ENCODE measurements around the gene KCNN4.
A peak's percentile ranks its signal among the peaks of the same experiment; 100 is the strongest.
"Not testable (repeated sequence)": the region's sequence is repeated elsewhere in the genome, so short reads cannot be mapped to it uniquely, and the experiment has no call there.

Gene KCNN4

GRCh38 chr19:43774103-43774939, 6.5 kb downstream of the KCNN4 start:
- DNase-seq: no peak

GRCh38 chr19:43773725-43774102, 7.1 kb downstream of the KCNN4 start:
- DNase-seq: no peak

DNA sequence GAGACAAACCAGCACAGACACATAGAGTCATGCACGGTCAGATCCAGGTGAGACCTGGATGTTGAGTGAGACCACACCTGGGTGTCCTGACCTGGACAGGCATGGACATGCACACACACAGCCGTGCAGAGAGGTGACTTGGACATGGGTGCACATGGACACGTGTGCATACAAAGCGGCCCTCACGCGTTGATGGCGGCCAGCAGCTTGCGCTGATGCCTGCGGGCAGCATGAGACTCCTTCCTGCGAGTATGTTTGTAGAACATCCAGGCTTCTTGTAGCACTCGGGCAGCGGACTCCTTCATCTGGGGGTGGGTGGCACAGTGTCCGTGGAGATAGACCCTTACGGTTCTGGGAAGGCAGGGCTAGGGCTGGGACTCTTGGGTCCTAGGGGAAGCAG, 11.5 kb downstream of the KCNN4 start:
- DNase-seq: no peak

DNA sequence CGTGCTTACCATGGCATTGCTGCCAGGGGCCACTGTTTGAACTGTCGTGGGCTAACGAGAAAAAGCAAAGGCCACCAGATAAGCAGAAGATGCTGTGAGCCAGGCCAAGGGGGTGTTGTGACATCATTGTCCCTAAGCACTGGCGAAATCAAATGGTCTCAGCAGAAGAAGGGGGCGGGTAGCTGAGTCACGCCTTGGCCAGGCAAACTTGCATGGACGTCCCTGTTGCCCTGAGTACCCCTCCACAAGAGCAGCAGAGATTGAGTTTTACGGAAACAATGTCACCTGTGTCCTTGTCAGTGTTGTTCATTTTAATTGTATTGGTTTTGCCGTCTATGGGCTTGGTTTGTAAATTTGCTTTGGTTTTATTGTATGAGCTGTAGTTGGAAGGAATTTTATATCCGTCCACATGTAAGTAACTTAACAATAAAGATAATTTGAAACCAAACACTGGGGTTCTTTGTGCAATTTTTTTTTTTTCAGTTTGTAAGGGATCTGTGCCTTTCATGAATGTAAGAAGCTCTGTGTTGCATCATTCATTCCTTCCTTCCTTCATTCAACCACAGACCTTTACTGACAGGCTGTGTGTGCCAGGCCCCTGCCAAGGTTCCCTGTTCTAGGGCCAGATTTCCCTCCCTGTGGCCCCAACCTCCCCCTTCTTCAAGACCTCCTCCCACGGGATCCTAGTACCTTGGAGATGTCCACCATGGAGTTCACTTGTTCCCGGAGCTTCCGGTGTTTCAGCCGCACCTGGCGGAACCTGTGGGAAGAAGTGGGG, 12.3 kb downstream of the KCNN4 start:
- DNase-seq: no peak

GRCh38 chr19:43767818-43768217, 13.0 kb downstream of the KCNN4 start:
- no peak for DNase-seq

DNA sequence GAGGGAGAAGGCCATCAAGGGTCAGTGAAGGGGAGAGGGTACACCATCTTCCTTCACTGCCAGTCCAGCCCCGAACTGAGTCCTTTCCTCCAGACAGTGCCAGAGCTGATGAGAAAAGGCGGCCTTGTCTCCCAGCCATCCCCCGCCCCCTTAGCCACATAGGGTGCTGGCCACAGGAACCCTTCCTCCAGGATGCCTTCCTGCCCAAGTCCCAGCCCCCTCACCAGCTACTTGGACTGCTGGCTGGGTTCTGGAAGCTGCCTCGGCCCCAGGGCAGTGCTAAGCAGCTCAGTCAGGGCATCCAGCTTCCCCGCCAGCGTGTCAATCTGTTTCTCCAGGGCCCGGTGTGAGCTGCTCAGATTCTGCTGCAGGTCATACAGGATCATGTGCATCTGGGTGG, 13.5 kb downstream of the KCNN4 start:
- DNase-seq: no peak

DNA sequence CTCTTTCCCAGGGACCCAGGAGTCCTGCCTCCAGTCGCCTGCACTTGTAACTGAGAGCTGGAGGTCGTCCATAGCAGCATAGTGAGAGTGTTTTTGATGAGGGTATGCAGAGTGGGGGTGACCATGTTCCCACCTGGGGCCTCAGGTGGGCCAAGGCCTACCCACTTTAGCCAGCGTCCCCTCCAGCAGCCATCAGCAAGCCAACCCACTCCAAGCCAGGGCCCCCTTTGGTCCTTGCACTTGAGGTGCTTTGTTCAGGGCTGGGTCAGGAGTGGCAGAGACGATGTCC, 14.1 kb downstream of the KCNN4 start:
- DNase-seq: no peak

GRCh38 chr19:43765109-43765876, 15.5 kb downstream of the KCNN4 start:
- peak; percentile 58 for DNase-seq

DNA sequence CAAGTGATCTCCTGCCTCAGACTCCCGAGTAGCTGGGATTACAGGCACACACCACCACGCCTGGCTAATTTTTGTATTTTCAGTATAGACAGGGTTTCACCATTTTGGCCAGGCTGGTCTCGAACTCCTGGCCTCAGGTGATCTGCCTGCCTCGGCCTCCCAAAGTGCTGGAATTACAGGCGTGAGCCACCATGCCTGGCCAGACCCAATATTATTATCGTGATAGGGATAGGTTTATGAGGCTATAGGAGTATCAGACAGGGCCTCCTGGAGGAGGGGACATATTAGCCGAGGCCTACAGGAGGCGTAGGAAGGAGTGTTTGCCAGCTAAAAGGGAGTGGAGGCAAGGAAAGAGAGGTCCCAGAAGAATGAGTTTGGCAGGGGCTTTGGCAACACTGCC, 16.1 kb downstream of the KCNN4 start:
- DNase-seq: not testable (repeated sequence)

DNA sequence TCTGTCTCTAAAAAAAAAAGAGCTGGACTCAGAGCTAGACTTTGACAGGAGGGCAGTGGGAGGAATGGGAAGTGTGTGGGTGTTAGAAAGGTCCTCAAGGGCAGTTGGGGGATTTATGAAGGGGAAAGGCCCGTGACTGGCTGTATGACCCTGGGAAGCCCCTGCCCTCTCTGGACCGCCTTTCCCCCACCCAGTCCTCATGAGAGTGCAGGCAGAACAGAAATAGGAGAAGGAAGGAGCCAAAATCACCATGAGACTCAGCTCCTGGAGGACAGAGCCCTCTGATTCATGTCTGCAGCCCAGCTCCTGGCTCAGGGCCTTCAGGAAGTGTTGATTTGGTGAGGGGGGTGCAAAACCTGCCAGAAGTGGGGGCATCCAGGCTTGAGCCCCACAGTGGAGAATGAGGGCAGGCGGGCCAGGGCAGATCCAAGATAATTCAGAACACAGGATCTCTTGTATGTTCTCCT, 17.3 kb downstream of the KCNN4 start:
- DNase-seq: no peak

GRCh38 chr19:43762814-43763213, 18.0 kb downstream of the KCNN4 start:
- DNase-seq: no peak

- no peak for DNase-seq
Observed at GRCh38 chr19:43760941-43761340, 19.8 kb downstream of the KCNN4 start.

- DNase-seq: no peak
Observed at GRCh38 chr19:43759515-43759914, 21.3 kb downstream of the KCNN4 start.

- DNase-seq: peak; percentile 68
Observed at GRCh38 chr19:43755256-43755801, 25.4 kb downstream of the KCNN4 start.

GRCh38 chr19:43754503-43755255, 26.1 kb downstream of the KCNN4 start, which contains the start of gene SMG9:
Gene SMG9 (minus strand): TSS chr19:43754962. CDS start chr19:43750741, 4,221 bp downstream.
- peak; percentile 99 for DNase-seq

GRCh38 chr19:43754253-43754502, 26.6 kb downstream of the KCNN4 start:
- no peak for DNase-seq

DNA sequence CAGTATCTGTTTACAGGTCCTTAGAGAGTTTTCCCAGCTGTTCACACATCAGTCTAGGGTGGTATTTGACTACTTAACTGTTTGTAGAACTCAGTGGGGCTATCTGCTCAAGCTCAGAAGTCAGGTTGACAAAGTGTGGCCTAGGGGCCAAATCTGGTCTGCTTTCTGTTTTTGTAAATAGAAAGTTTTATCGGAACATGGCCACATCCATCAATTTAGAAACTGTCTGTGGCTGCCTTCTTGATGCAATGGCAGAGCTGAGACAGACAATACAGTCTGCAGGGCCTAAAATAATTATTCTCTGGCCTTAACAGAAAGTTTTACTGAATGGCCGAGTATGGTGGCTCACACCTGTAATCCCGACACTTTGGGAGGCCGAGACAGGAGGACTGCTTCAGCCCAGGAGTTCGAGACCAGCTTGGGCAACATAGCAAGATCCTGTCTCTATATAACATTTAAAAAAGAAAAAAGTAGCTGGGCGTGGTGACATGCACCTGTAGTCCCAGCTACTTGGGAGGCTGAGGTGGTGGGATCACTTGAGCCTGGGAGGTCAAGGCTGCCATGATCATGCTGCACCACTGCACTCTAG, 28.4 kb downstream of the KCNN4 start:
- no peak for DNase-seq

GRCh38 chr19:43751466-43752220, 29.1 kb downstream of the KCNN4 start:
- DNase-seq: no peak

GRCh38 chr19:43749898-43750297, 30.9 kb downstream of the KCNN4 start:
- DNase-seq: no peak

DNA sequence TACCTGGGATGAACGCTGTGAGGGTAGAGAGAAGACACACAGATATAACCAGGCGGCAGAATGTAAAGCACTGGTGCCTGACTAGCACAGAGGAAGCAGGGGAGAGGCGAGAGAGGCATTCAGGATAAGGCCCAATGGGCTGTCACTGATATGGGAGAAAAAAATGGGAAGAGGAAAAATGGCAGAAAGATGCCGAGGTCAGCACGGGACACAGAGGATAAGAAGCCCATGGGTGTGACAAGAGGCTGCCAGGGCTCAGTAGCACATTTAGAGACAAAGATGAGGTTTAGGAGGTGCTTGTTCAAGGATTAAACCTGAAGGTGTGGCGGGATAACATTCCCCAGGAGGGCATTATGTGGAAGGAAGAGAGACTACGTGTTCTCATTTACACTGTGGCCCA, 31.6 kb downstream of the KCNN4 start:
- no peak for DNase-seq

DNA sequence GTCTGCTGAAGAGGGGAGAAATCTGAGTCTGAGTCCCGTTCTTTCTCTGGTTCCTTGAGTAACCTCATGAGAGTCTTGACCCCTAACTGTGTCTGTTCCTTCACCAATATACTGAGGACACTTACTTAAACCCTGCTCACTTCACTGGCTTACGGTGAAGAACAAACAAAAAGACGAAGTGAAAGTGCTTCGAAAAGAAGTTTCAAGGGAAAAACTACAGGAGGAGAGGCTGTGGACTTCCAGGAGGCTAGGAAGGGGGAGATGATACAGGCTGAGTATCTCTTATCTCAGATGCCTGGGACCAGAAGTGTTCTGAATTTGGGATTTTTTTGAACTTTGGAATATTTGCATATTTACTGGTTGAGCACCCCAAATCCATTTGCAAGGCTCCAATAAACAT, 32.1 kb downstream of the KCNN4 start:
- no peak for DNase-seq

DNA sequence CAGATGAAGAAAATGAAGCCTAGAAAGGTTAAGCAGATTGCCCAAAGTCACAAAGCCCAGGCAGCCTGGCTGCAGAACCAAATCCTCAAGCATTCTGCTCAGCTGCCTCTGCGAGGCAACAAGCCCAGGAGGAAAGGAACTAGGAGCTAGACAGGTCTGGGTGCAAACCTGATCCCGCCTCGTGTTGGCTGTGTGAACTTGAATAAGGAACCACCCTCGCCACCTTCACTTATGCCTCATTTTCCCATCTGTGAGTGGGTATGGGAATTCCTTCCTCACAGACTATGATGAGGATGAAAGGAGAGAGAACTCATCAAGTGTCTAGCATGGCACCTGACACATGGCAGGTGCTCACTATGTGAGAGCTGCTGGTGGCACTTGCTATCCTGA, 32.6 kb downstream of the KCNN4 start:
- no peak for DNase-seq
